OCI-LY7 (cell line): Measurements from ENCODE around the gene FAM83B. TPM values are rescaled to one million over a fixed set of nuclear protein-coding genes. Genes with fewer than 3 reads are reported as not detected.

Experiments
- BruUV-seq: library from RNA; stranded (reverse); fragments of 400-500 nt; replicated peaks from 2 replicates; lab custom pipeline; 2021; lab: Mats Ljungman, UMichigan
- CTCF ChIA-PET: fragments of 300-600 bp; sonication (Branson Sonifier 250); formaldehyde crosslinking; loops from one replicate; lab custom pipeline; 2022; ENCODE audit warnings: antibody characterized with exemption; ENCODE audit not compliant: unreplicated experiment; lab: Charles Lee
- POLR2A ChIA-PET: fragments of 300-600 bp; sonication (Branson Sonifier 250); formaldehyde crosslinking; loops from one replicate; lab custom pipeline; 2022; ENCODE audit warnings: antibody characterized with exemption; lab: Charles Lee
- DNase-seq: peaks from one replicate; pipeline ENCODE4 v3.0.0-alpha.2; 2015; ENCODE audit warnings: low spot score
- H2AFZ ChIP-seq: fragments of 200-600 bp; sonication (generic), shearing (Covaris generic); 2 replicates; pipeline ENCODE4 v1.6.1; 2014; ENCODE audit warnings: mild to moderate bottlenecking, antibody characterized with exemption, low read length, moderate library complexity
- H3K27ac ChIP-seq: fragments of 200-600 bp; sonication (generic); 2 replicates; pipeline ENCODE4 v1.5.1; 2014; ENCODE audit warnings: mixed run types, low read depth, mild to moderate bottlenecking, moderate library complexity, low read length, inconsistent platforms; ENCODE audit not compliant: poor library complexity, severe bottlenecking
- H3K36me3 ChIP-seq: fragments of 200-600 bp; sonication (generic); 2 replicates; pipeline ENCODE4 v1.6.1; 2014; ENCODE audit warnings: mild to moderate bottlenecking, antibody characterized with exemption, low read length, moderate library complexity, mixed read lengths; ENCODE audit not compliant: insufficient read depth
- H3K4me1 ChIP-seq: fragments of 200-600 bp; sonication (generic); 2 replicates; pipeline ENCODE4 v1.5.1; 2014; ENCODE audit warnings: mild to moderate bottlenecking, low read length; ENCODE audit not compliant: insufficient read depth, poor library complexity, severe bottlenecking
- H3K4me2 ChIP-seq: fragments of 200-600 bp; sonication (generic); 2 replicates; pipeline ENCODE4 v1.6.1; 2014; ENCODE audit warnings: mild to moderate bottlenecking, low read length
- H3K4me3 ChIP-seq: fragments of 200-600 bp; sonication (generic); 2 replicates; pipeline ENCODE4 v1.5.1; 2014; ENCODE audit warnings: mild to moderate bottlenecking, low read depth, low read length; ENCODE audit not compliant: poor library complexity, severe bottlenecking
- H3K79me2 ChIP-seq: fragments of 200-600 bp; sonication (generic); 2 replicates; pipeline ENCODE4 v1.6.1; 2016; ENCODE audit warnings: low read depth, mild to moderate bottlenecking, low read length, moderate library complexity, mixed read lengths; ENCODE audit not compliant: insufficient read depth
- H3K9me2 ChIP-seq: fragments of 200-600 bp; sonication (generic); 2 replicates; pipeline ENCODE4 v1.6.1; 2016; ENCODE audit warnings: mild to moderate bottlenecking, low read length, mixed read lengths; ENCODE audit not compliant: insufficient read depth
- H3K9me3 ChIP-seq: fragments of 200-600 bp; sonication (generic); 2 replicates; pipeline ENCODE4 v1.6.1; 2014; ENCODE audit warnings: mild to moderate bottlenecking, mixed run types, low read length, mixed read lengths
- H4K20me1 ChIP-seq: fragments of 200-600 bp; sonication (generic); 2 replicates; pipeline ENCODE4 v1.6.1; 2014; ENCODE audit warnings: mild to moderate bottlenecking, antibody characterized with exemption, low read length, moderate library complexity, mixed read lengths; ENCODE audit not compliant: insufficient read depth
- CTCF ChIP-seq: fragments of 200-600 bp; sonication (generic); conservative IDR thresholded peaks from 2 replicates; pipeline ENCODE4 v1.5.1; 2014; ENCODE audit warnings: mild to moderate bottlenecking, antibody characterized with exemption, low read length, moderate library complexity, mixed read lengths
- EZH2phosphoT487 ChIP-seq: fragments of 200-600 bp; sonication (generic); IDR thresholded peaks from 2 replicates; pipeline ENCODE4 v1.6.1; 2018; ENCODE audit warnings: low read depth, borderline replicate concordance, mild to moderate bottlenecking, mixed run types, antibody characterized with exemption, low read length, moderate library complexity, mixed read lengths
- intact Hi-C: fragments of 100-400 bp; cut with micrococcal nuclease; formaldehyde crosslinking; loops from one replicate; pipeline ENCODE4 v1.10.0; 2022; ENCODE audit not compliant: unreplicated experiment
- total RNA-seq, 2 experiments: library from RNA; depleted of rRNA in 1 of 2; stranded (reverse); fragments of >200 nt in 1 of 2; shearing (Covaris generic) in 1 of 2; gene quantifications; 2 replicates each; pipeline ENCODE4 v1.2.3, GENCODE V29; 2014 to 2022

Gene FAM83B
- total RNA-seq, 2 experiments from 2014 or later, result not detected

DNA sequence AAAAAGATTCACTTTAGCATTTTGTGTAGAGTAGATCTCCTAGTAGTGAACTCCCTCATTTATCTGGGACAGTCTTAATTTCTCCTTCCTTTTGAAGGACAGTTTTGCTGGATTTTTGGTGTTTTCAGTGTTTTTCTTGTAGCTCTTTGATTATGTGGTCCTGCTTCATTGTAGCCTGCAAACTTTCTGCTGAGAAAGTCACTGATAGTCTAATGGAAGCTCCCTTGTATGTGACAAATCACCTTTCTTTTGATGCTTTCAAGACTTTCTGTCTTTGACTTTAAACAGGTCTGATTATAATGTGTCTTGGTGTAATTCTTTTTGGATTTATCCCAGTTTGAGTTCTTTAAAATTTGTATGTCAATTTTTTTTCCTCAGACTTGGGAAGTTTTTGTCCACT lies 86.1 kb downstream of the FAM83B start:
- Histone ChIP-seq H3K4me2 (no peak overlapping the region), H3K9me2 (no peaks in the 10 kb centered on the region), H3K27ac (no peak overlapping the region), H3K36me3 (no peaks in the 10 kb centered on the region), H3K4me1 (no peaks in the 10 kb centered on the region), H3K4me3 (no peak overlapping the region), H3K79me2 (no peaks in the 10 kb centered on the region), H4K20me1 (no peaks in the 10 kb centered on the region), H3K9me3 (no peaks in the 10 kb centered on the region), H2AFZ (no peak overlapping the region)
- intact Hi-C loops, result no loop called here
- ChIA-PET POLR2A (interaction anchor here (0.5 to 1.0 kb wide), 3 partner anchors 90 to 761 kb away, joined by 3 read pairs; no protein-coding TSS in a partner anchor), CTCF (no interaction called here)
- DNase-seq, result no peak
- BruUV-seq, result no TSS peak
- TF ChIP-seq EZH2phosphoT487 (no peak), CTCF (no peak)

DNA sequence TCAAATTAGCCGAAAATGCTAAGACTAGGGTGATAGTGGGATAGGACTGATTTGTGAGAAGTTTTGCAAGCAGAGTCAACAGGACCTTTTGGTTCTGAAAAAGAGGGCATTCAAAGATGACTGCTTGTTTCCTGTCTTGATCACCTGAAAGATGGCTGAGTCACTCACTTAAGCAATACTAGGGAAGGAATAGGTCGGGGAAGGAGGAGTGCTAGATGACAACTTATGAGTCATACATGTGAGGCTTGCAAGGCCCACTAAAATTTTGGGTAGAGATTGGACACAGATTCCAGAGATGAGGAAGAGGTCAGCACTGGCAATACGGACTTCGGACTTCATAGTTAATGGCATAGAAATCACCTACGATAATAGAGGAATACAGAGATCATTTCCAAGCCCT lies 89.2 kb downstream of the FAM83B start:
- BruUV-seq, result no TSS peak
- Histone ChIP-seq H3K79me2 (no peaks in the 10 kb centered on the region), H3K36me3 (no peaks in the 10 kb centered on the region), H3K4me1 (no peaks in the 10 kb centered on the region), H4K20me1 (no peaks in the 10 kb centered on the region), H3K9me3 (no peaks in the 10 kb centered on the region), H3K4me3 (no peak overlapping the region), H3K4me2 (no peak overlapping the region), H3K27ac (no peak overlapping the region), H2AFZ (no peak overlapping the region), H3K9me2 (no peaks in the 10 kb centered on the region)
- POLR2A ChIA-PET, result no interaction called here
- intact Hi-C loops, result no loop called here
- no peak for DNase-seq
- TF ChIP-seq EZH2phosphoT487 (no peak), CTCF (no peak)
- CTCF ChIA-PET, result no interaction called here

DNA sequence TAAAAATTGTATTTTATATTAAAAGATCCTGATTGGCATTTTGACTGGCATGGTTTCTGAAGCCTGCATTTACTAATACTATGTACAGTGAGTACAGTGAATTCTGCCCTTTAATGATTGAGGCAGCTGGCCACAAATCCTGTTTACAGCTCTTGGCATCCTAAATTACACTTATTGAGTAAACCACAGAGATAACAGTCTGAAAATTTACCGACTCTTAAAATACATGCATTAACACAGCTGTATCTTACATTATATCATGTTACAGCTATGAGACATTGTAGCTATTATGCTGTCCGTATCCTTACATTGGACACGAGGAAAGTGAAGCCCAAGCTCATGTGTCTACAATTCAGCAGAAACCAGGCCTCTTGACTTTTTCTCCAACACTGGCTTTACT lies 90.8 kb downstream of the FAM83B start:
- no peaks in the 10 kb centered on the region for H3K9me2 ChIP-seq
- no peak for TF ChIP-seq EZH2phosphoT487
- TF ChIP-seq CTCF, result no peak
- no peak overlapping the region for H3K27ac ChIP-seq
- no TSS peak for BruUV-seq
- H2AFZ ChIP-seq, result no peak overlapping the region
- ChIA-PET CTCF (no interaction called here), POLR2A (no interaction called here)
- no peaks in the 10 kb centered on the region for H4K20me1 ChIP-seq
- no peaks in the 10 kb centered on the region for H3K9me3 ChIP-seq
- H3K4me1 ChIP-seq, result no peaks in the 10 kb centered on the region
- no peaks in the 10 kb centered on the region for H3K36me3 ChIP-seq
- H3K4me3 ChIP-seq, result no peak overlapping the region
- intact Hi-C loops, result no loop called here
- DNase-seq, result no peak
- H3K79me2 ChIP-seq, result no peaks in the 10 kb centered on the region
- no peak overlapping the region for H3K4me2 ChIP-seq
